GM19035 (cell line): ENCODE data around the gene HPCAL4.

Experiments
- ATAC-seq: cut with Tn5 transposase; IDR thresholded peaks from one replicate; pipeline ENCODE4 v1.9.1; 2021; ENCODE audit not compliant: unreplicated experiment

Gene HPCAL4

GRCh38 chr1:39631361-39632322, 59.6 kb downstream of the HPCAL4 start:
- no peak for ATAC-seq

- no peak for ATAC-seq
Observed at GRCh38 chr1:39628807-39629350, 62.4 kb downstream of the HPCAL4 start.
